ENCODE data around the gene TBC1D12. TPM values are rescaled to one million over a fixed set of nuclear protein-coding genes. Genes with fewer than 3 reads are reported as not detected.

The TBC1D12 gene
- total RNA-seq, 4 donors from 2014 or later, result 16.9 to 26.6 (median 17.9) TPM

GRCh38 chr10:94461503-94461902 is 59.2 kb downstream of the TBC1D12 start:
- 91 to 93% methylated on average over 1 of the region's 1 CpG for WGBS, 2 donors (ENCODE audit: low coverage in 1 of 2)
- TF ChIP-seq POLR2AphosphoS5 (IDR thresholded peaks at IDR 0.05) (no peak), POLR2A (IDR thresholded peaks at IDR 0.05) (no peak), EP300 (IDR thresholded peaks at IDR 0.05) (no peak), CTCF (IDR thresholded peaks at IDR 0.05) (no peak)
- H3K36me3 ChIP-seq, result peaks cover 0 to 29% of the 10 kb centered on the region in 2 donors

GRCh38 chr10:94462130-94462529 is 59.8 kb downstream of the TBC1D12 start:
- ATAC-seq, result no peak
- H3K4me3 ChIP-seq, result no peak overlapping the region
- no peak overlapping the region for H3K27ac ChIP-seq
- no peaks in the 10 kb centered on the region for H3K4me1 ChIP-seq
- H3K9me3 ChIP-seq, result peaks cover 0 to 35% (median 0%) of the 10 kb centered on the region in 3 donors
- peaks cover 0 to 29% of the 10 kb centered on the region in 2 donors for H3K36me3 ChIP-seq
- TF ChIP-seq CTCF (IDR thresholded peaks at IDR 0.05) (no peak), POLR2A (IDR thresholded peaks at IDR 0.05) (no peak), POLR2AphosphoS5 (IDR thresholded peaks at IDR 0.05) (no peak), EP300 (IDR thresholded peaks at IDR 0.05) (no peak)
- no peaks in the 10 kb centered on the region for H3K27me3 ChIP-seq

More at GRCh38 chr10:94461503-94461902, 59.2 kb downstream of the TBC1D12 start:
- H3K4me3 ChIP-seq, result no peak overlapping the region
- no peaks in the 10 kb centered on the region for H3K4me1 ChIP-seq
- ATAC-seq, result no peak
- no peak overlapping the region for H3K27ac ChIP-seq
- H3K27me3 ChIP-seq, result no peaks in the 10 kb centered on the region
- H3K9me3 ChIP-seq, result peaks cover 0 to 37% (median 0%) of the 10 kb centered on the region in 3 donors

- no peak overlapping the region for H3K4me3 ChIP-seq
- H3K27me3 ChIP-seq, result no peaks in the 10 kb centered on the region
- no peak overlapping the region for H3K27ac ChIP-seq
- 85 to 95% methylated on average over 10 to 15 of the region's 15 CpGs for WGBS, 2 donors (ENCODE audit: low coverage in 1 of 2)
- no peaks in the 10 kb centered on the region for H3K4me1 ChIP-seq
- TF ChIP-seq CTCF (IDR thresholded peaks at IDR 0.05) (no peak), POLR2AphosphoS5 (IDR thresholded peaks at IDR 0.05) (no peak), EP300 (IDR thresholded peaks at IDR 0.05) (no peak), POLR2A (IDR thresholded peaks at IDR 0.05) (no peak)
- H3K36me3 ChIP-seq, result peaks cover 0 to 8% of the 10 kb centered on the region in 2 donors
- peaks cover 0 to 18% (median 0%) of the 10 kb centered on the region in 3 donors for H3K9me3 ChIP-seq
- no peak for ATAC-seq
Measured at GRCh38 chr10:94465684-94466083, 63.3 kb downstream of the TBC1D12 start.

- peaks cover 0 to 35% of the 10 kb centered on the region in 2 donors for H3K36me3 ChIP-seq
- no peak overlapping the region for H3K27ac ChIP-seq
- H3K9me3 ChIP-seq, result peaks cover 0 to 10% (median 0%) of the 10 kb centered on the region in 3 donors
- H3K4me1 ChIP-seq, result peaks cover 0 to 6% (median 0%) of the 10 kb centered on the region in 3 donors
- H3K4me3 ChIP-seq, result no peak overlapping the region
- TF ChIP-seq CTCF (IDR thresholded peaks at IDR 0.05) (no peak), EP300 (IDR thresholded peaks at IDR 0.05) (no peak), POLR2A (IDR thresholded peaks at IDR 0.05) (no peak), POLR2AphosphoS5 (IDR thresholded peaks at IDR 0.05) (no peak)
- H3K27me3 ChIP-seq, result no peaks in the 10 kb centered on the region
- no peak for ATAC-seq
Measured at GRCh38 chr10:94481410-94481809, 79.1 kb downstream of the TBC1D12 start.

GRCh38 chr10:94483970-94484369 is 81.6 kb downstream of the TBC1D12 start:
- Histone ChIP-seq H3K27ac (no peak overlapping the region), H3K4me1 (peaks cover 0 to 4% (median 0%) of the 10 kb centered on the region in 3 donors), H3K27me3 (no peaks in the 10 kb centered on the region), H3K9me3 (peaks cover 0 to 16% (median 0%) of the 10 kb centered on the region in 3 donors), H3K4me3 (no peak overlapping the region), H3K36me3 (peaks cover 0 to 24% of the 10 kb centered on the region in 2 donors)
- TF ChIP-seq CTCF (IDR thresholded peaks at IDR 0.05) (no peak), EP300 (IDR thresholded peaks at IDR 0.05) (no peak), POLR2A (IDR thresholded peaks at IDR 0.05) (no peak), POLR2AphosphoS5 (IDR thresholded peaks at IDR 0.05) (no peak)
- no peak for ATAC-seq
- WGBS, 2 donors (ENCODE audit: low coverage in 1 of 2), result 93% methylated on average over 4 of the region's 4 CpGs; no CpG with 5 or more reads in 1 of the 2 donors

Measured in gastroesophageal sphincter (tissue), 4 donors.